Activated naive CD8-positive, alpha-beta T cell treated with anti-CD3 and anti-CD28 coated beads, Interleukin-2, amount 50 U/mL, for 16 hours (primary cell): Measurements from ENCODE around the gene DLST.
A peak's percentile ranks its signal among the peaks of the same experiment; 100 is the strongest.
"Not testable (repeated sequence)": the region's sequence is repeated elsewhere in the genome, so short reads cannot be mapped to it uniquely, and the experiment has no call there.

Experiments used
- DNase-seq: peaks from one replicate; pipeline ENCODE4 v3.0.0-alpha.2; 2020; ENCODE audit warnings: low read depth, low spot score

The DLST gene

DNA sequence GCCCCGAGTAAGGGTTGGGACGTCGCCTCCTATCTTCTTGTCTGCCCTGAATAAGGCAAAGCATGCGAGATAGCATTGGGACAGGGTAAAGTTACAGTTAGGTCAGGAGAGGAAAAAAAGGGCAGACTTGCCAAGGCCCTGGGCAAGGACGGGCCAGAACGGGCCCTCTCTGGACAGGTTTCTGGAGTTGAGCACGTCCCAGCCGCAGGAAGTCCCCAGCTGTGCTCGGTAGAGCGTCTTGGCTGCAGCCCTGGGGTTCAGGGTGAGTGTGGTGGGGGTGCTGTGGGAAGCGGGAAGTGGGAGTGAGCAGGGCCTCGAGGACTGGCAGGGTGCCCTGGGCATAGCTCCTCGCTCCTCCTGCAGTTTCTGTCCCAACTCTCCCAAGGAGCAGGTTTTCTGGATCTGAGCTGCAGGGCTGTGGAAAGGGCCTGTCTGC is 35.9 kb downstream of the DLST start:
- no peak for DNase-seq

DNA sequence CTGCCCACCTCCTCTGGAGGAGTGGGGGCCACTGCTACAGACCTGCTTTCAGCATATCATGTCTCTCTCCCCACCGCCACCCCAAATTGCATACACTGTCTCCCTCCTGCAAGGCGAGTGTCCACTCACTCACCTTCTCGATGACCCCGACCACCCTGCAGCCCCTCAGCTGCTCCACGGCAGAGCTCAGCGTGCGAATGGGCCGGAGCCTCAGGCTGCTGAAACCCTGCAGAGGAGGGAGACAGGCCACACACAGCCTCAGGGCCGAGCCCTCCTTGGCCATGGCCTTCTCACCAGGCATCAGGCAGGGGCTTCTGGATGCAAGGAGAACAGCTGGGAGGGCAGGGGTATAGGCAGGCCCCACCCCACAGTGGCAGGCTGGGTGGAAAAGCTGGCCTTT is 36.7 kb downstream of the DLST start:
- DNase-seq, result no peak

DNA sequence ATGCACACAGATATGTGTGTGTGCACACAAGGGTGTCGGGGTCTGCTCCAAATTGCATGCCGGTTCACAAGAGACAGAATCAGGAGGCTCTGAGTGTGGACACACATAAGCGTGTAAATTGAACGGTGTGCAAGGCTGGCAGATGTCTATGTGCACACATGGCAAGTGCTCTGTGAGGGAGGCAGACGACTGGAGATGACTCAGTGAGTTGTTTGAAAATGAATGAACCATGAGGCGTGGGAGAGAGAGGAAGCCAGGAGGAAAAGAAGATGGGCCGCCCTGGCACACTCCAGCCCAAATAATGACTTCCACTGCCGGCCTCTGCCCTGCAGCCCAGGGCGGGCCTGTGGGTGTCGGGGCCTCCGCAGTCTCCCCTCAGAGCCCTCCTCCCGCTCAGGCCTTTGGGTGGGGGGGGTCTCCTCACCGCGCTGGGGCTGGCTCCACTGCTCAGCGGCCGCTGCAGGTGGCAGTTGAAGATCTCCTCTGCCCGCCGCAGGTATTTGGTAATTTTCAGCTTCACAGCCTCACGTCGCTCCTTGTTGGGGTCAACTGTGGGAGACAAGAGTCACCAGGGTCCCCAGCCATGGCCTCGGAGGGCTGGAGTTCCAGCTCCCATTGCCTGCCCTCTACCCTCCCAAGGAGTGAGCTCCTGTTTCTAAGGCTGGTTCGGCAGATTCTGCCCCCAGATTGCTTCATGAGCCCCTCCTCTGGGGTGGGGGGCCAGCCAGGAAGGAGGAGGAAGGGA is 37.9 kb downstream of the DLST start:
- DNase-seq, result no peak

DNA sequence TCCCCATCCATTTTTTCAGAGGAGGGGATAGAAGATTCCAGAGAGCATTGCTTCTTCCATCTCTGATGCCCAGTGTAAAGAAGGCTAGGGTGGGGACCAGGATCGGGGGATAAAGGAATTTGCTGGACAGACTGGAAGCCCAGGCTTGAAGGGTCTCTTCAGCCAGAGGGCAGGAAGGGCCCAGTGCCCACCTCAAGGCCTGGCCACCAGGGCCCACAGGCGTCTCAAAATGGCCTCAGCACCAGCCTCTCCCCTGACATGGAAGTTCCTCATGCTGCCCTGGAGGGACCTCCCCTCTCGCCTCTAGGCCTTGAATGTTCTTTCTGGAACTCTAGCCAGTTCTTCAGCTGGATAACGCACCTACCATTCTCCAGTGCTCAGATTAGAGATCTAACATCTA is 38.6 kb downstream of the DLST start:
- DNase-seq, result no peak

DNA sequence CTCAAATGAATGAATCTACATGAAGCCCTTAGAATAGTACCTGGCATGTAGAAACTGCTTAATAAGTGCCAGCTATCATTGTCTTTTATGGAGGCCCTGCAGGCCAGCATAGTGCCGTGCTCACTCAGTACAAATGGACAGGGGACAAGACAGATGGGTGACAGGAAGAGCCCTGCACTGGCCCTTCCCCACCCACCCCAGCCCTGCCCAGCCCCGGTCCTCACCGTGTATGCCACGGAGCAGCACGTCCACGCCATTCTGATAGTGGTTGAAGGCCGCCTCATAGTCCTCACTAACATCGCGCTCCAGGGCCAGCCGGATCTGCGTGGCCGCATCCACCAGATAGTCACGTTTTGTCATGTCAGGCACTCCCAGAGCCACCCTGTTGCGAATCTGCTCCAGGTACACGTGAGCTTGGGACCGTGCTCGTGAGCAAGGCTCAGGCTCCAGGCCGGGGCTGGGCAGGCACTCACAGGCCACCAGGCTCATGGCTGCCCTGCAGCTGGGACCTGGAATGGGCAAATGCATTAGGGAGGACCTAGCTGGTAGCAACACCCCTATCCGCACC is 39.4 kb downstream of the DLST start:
- no peak for DNase-seq

DNA sequence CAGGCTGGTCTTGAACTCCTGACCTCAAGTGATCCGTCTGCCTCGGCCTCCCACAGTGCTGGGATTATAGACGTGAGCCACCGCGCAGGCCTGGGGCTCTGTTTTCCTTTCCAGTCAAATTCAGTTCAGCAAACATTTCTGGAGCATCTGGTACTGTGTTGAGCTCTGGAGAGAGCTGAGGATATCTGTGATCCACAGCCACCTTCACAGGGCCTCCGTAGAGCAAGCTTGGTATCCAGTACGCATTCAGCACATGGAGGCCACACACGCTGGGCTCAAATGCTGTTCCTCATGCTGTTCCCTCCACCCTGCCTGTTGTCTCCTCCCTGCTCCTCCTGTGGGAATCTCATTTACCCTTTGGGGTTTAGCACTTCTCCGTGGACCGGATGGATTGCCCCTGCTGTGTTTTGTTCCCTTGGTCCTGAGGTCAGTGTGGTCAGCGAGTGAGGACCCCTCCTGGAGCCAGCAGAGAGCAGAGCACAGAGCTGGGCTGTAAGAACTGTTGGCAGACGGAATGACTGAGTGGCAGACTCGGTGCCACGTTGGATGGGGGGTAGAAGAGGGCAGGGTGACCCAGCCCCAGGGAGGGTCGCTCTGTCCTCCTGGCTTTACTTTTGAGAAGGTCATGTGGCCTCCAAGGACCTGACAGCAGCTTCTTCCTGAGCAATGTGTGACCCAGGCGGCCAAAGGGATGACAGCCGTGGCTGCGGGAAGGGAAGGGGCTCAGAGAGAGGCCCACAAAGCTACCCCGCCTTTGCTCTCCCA is 40.5 kb downstream of the DLST start:
- DNase-seq, result no peak

DNA sequence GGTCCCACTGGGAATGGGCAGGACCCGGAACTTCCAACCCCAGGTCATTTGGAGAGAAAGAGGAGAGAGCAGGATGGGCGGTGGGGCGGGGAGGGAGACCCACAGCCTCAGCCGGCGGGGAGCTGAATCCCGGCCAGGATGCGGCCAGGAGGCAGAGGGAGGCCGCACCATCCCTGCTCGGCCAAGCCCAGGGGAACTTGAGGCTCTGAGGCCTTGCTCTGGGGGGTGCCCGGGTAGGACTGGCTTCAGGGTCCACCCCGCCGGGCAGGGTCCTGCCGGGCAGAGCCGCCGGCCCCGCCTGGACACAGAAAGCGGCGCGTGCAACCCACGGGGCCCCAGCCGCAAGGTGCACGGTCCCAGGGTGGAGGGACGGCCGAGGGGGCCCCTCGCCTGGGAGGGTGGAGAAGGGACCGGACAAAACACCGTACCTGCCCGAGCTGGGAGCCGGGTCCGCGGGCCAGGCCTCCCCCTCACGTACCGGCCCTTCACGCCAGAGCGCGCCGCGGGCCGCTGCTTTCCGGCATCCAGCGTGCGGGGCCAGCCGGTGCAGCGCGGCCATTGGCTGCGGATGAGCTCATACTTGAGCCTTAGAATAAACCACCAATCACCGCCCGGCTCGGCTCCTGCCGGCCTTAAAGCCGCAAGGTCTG is 41.2 kb downstream of the DLST start, which contains the start of gene RPS6KL1:
Gene RPS6KL1 (minus strand): TSS at position 509 of the 650 bp plus-strand sequence. CDS start 1,719 bp downstream, outside the sequence.
- peak; percentile 43 for DNase-seq

DNA sequence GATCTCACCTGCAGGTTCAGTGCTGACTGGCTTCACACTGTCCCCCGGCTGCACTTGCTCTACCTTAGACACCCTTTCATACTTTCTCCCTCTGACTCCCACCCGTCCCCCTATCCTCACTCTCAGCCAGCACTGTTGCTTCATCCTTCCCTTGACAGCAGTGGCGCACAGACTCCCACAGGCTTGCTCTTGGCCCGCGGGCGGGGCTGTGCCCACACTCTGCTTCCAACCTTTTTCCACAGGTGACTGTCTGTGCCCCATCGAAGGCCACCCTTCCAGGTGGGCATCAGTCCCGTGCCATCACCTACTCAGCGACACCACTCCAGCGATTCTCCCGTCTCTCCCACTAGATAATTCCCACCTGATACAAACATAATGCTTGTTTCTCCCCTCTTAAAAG is 42.3 kb downstream of the DLST start:
- DNase-seq, result no peak

DNA sequence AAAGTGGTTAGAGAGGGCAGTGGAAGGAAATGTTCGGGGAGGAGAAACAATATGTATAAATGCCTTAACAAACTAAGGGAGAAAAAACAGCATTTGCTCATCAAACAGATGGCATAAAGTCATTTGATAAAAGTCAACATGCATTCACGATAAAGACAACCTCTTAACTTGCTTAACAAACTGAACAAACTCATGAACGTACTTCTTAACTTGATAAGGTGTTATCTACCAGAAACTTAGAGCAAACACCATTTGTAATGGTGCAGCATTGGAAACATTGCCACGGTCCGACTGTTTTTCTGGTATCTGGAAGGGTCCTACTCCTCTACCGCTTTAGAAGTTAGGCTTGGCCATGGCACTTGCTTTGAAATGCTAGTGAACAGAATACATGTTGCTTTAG is 45.5 kb downstream of the DLST start:
- no peak for DNase-seq

DNA sequence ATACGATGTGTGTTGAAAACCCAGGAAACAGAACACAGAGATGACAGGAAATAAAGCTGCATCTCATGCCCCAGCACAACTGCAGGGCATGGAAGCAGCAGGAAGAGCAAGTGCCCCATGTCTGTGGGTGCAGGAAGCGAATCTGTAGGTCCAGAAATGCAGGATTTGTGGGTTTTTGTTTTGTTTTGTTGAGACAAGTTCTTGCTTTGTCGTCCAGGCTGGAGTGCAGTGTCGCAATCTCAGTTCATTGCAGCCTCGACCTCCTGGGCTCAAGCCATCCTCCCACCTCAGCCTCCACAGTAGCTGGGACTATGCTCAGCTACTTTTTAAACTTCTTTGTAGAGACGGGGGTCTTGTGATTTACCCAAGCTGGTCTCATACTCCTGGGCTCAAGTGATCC is 47.5 kb downstream of the DLST start:
- no peak for DNase-seq

DNA sequence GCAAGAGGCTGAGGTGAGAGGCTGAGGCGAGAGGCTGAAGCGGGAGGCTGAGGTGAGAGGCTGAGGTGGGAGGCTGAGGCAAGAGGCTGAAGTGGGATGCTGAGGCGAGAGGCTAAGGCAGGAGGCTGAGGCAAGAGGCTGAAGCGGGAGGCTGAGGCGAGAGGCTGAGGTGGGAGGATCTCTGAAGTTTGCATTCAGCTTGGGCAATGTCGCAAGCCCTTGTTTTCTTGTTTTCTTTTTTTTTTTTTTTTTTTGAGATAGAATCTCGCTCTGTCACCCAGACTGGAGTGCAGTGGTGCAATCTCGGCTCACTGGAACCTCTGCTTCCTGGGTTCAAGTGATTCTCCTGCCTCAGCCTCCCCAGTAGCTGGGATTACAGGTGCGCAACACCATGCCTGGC is 50.0 kb downstream of the DLST start:
- DNase-seq, result not testable (repeated sequence)

DNA sequence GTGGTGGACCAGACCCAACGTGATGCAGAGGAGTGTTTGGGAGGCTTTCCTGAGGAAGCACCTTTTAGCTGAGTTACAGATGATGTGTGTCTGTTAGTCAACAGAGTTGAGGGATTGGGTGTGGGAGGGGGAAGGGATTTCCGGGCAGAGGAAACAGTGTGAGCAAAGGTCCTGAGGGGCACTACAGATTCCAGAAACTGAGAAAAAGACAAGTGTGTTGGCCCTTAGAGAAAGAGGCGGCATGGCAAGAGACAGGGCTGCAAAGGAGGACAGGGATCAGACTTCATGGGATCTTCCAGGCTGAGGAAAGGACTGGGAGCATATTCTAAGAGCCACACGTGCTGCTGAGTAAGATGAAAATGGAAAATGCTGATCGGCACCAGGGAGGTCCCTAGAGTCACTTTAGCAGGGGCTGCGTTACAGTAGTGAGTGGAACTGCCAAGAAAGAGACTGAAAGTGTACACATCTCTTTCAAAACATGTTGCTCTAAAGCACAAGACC is 50.7 kb downstream of the DLST start:
- DNase-seq, result no peak

DNA sequence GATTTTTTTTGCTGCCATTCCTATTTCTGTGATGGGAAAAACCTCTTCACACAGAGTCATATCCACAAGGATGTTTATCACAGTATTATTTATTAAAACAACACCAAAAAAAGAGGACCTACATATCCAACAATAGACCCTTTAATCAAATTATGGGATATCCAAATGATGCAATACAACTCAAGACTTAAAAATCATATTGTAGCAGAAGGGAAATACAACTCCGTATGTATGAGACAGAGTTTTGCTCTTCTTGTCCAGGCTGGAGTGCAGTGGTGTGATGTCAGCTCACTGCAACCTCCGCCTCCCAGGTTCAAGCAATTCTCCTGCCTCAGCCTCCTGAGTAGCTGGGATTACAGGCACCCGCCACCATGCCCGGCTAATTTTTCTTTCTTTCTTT is 51.2 kb downstream of the DLST start:
- not testable (repeated sequence) for DNase-seq

DNA sequence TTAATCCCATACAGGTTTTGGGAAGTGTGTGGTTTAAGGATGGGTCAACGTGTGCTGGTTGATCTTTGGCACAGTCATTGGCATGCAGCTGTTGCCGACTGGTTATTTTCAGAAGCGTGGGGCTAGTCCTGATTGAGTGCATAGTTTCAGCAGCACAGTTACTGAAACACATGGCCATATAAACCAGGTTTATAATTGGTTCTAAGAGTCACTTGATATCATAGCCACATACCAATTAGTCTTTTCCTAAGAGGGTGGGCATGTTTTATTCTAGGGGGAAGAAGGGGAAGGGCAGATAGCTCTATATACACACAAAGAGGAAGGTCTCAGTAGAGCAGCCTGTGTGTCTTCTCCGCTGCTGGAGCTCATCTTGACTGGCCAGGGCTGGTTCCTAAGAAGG is 52.3 kb downstream of the DLST start:
- DNase-seq, result no peak

DNA sequence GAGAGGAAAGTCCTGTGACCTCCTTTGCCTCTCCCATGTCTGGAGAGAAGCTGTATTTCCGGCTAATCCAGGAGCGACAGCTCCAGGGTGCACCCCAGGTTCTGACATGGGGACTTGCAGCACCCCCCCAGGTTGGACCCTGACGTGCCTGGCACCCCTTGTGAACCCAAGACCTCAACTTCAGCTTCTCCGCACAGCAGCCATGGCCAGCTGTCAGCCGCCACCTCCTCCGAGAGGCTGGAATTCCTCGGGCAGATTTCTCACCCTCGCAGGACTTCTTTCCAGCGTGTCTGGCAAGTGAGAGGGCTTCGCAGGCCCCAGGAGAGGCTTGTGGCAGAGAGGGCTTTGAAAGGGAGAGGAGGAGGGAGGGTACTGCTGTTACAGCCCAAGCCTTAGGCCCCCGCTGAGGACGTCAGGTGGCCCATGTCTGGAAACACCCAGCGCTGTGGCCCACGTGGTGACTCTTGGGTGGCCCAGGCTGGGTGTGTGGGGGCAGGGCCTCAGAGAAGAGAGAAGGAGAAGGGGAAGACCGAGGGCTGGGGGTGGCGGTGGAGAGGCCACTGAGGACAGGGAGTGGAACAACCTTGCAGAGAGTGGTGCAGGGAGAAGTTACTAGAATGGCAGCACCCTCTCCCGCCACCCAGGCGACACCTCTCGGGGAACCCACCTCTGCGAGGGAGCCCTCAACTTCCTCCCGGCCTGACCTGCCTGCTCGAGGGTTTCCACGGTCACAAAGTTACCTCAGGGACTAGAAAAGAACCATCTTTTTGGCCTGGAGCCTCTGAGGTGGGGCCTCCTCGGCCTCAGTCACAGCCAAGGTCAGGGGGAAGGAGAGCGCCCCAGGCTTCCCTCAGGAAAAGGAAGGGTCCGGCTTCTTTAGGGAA is 53.0 kb downstream of the DLST start:
- DNase-seq, result no peak

DNA sequence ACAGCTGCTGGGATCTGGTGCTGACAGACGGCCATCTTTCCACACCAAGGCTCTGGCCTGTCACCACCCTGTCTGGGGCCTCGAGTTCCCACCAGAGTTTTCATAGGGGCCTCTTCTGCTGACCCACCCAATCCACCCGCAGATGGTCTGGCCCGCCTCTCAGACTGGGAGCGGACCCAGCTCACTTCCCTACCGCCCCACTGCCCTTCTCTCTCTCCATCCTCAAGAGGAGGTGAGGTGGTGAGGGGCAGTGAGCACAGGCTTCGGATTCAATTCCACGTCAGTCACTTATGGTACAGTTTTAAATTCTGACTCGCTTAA is 53.6 kb downstream of the DLST start:
- no peak for DNase-seq

DNA sequence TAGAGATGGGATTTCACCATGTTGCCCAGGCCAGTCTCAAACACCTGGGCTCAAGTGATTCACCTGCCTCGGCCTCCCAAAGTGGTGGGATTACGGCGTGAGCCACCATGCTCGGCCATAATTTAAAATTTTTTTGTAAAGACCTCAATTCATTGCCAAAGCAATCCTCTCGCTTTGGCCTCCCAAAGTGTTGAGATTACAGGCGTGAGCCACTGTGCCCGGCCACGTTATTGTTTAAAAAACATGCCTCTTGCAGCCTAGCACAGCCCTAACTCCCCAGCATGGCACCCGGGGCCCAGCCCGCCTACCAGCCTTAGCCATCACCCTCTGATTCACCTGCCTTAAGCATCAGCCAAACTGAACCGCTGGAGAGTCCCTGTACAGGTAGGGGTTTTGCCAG is 54.4 kb downstream of the DLST start:
- no peak for DNase-seq

DNA sequence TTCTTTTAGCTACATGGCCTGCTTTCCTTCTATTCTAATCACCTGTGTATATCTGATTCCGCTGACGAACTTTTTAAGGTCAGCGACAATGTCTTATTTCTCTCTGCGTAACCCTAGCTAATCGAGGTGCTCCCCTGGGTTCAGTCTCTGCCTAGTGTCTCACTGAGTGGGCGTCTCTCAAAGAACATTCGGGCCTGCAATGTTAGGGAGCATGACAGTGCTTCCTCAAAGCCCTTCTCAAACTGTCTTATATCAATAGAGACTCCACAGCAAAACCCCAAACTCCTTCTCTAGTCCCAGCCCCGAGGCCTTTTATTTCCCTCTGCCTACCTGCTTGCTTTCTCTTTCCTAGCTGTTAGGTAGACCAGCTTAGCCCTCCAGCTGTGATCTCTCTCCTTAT is 55.0 kb downstream of the DLST start:
- DNase-seq, result no peak

DNA sequence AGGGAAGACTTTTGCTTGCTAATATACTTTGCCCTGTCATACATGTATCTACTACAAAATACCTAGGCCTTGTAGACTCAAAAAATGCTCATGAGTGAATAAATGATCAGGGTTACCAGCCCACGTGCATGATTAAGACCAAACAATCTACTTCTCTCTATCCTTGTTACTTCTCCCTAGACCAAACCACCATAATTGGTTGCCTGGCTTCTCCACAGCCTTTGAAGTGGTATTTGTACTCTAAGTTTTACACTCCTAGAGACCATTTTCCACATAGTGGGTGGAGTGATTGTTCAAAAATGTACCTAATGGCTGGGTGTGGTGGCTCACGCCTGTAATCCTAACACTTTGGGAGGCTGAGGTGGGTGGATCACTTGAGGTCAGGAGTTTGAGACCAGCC is 55.5 kb downstream of the DLST start:
- no peak for DNase-seq

DNA sequence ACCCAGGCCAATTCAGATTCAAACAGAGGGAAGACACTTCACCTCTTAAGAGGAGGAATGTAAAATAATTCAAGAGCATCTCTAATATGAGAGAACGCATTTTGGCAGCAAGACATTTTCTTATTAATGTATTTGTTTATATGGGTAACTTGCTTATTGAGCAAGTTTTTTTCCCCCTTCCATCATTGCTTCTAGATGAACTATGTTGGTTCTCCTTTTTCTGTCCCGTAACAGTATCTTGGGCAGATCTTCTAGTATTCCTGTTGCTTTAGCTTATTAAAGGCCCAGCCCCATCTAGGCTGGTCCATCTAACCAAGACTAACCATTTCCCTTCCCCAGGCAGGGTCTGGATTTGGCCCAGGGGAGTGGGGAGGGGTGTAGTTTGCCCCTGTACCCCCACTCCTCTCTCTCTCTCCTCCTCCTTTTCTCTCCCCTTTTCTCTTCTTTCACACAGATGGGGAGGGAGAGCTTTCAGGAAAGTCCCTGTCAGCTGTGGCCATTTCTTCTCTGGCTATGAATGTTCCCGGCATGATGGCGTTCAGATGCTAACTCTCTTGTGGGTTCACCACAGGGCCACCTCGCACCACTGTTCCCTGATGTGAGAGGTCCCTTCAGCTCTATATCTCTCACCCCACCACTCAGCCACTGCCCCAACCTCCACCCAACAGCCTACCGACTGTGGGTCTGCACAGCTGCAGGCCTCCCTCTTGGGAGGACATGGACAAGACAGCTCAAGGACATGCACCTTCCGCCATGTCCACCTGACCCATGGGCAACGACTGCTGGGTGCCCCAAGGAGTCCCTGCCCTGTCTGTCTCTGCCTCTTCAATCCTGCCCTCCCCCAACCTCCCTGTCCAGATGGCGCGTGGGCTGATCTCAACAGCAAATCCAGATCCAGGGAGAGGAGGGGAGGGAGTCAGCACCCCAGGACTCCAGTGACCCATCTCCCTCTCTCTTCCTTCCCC is 57.1 kb downstream of the DLST start:
- DNase-seq, result no peak
